ENCODE results near the gene MYL12A. TPM values are rescaled to one million over a fixed set of nuclear protein-coding genes. Genes with fewer than 3 reads are reported as not detected.
"Not testable (repeated sequence)": the region's sequence is repeated elsewhere in the genome, so short reads cannot be mapped to it uniquely, and the experiment has no call there.

Gene MYL12A
- 644 and 647 TPM in 2 replicates for total RNA-seq (2014; rRNA removed; shearing (Covaris generic))
- 215 and 218 TPM in 2 replicates for polyA plus RNA-seq (2014; cell fraction: nucleus; rRNA removed)

GRCh38 chr18:3247240-3248061 is at the start of gene MYL12A:
MYL12A (plus strand) TSS chr18:3247801; CDS start chr18:3253248, 5,447 bp downstream.
- peak; percentile 94 for DNase-seq (ENCODE audit: extremely low read depth, low read depth)

- not testable (repeated sequence) for DNase-seq (ENCODE audit: extremely low read depth, low read depth)
Measured at GRCh38 chr18:3198260-3198860, 49.2 kb upstream of the MYL12A start.

- no peak for DNase-seq (ENCODE audit: extremely low read depth, low read depth)
Measured at GRCh38 chr18:3199942-3200645, 47.5 kb upstream of the MYL12A start.

- DNase-seq (ENCODE audit: extremely low read depth, low read depth) = no peak
Measured at GRCh38 chr18:3205239-3205638, 42.4 kb upstream of the MYL12A start.

GRCh38 chr18:3207565-3207964 is 40.0 kb upstream of the MYL12A start:
- no peak for DNase-seq (ENCODE audit: extremely low read depth, low read depth)

GRCh38 chr18:3209859-3210569 is 37.6 kb upstream of the MYL12A start:
- no peak for DNase-seq (ENCODE audit: extremely low read depth, low read depth)

- no peak for DNase-seq (ENCODE audit: extremely low read depth, low read depth)
Measured at GRCh38 chr18:3211236-3211992, 36.2 kb upstream of the MYL12A start.

- no peak for DNase-seq (ENCODE audit: extremely low read depth, low read depth)
Measured at GRCh38 chr18:3212657-3213056, 34.9 kb upstream of the MYL12A start.

GRCh38 chr18:3213300-3214059 is 34.1 kb upstream of the MYL12A start:
- no peak for DNase-seq (ENCODE audit: extremely low read depth, low read depth)

GRCh38 chr18:3214855-3215637 is 32.6 kb upstream of the MYL12A start:
- no peak for DNase-seq (ENCODE audit: extremely low read depth, low read depth)

GRCh38 chr18:3216987-3217386 is 30.6 kb upstream of the MYL12A start:
- no peak for DNase-seq (ENCODE audit: extremely low read depth, low read depth)

- DNase-seq (ENCODE audit: extremely low read depth, low read depth) = peak; percentile 14
Measured at GRCh38 chr18:3217948-3218647, 29.5 kb upstream of the MYL12A start.

GRCh38 chr18:3218819-3219218 is 28.8 kb upstream of the MYL12A start:
- no peak for DNase-seq (ENCODE audit: extremely low read depth, low read depth)

GRCh38 chr18:3219241-3219630 is 28.4 kb upstream of the MYL12A start:
- no peak for DNase-seq (ENCODE audit: extremely low read depth, low read depth)

- no peak for DNase-seq (ENCODE audit: extremely low read depth, low read depth)
Measured at GRCh38 chr18:3219631-3220335, 27.8 kb upstream of the MYL12A start, which contains the start of gene MYOM1. MYOM1 (minus strand) TSS chr18:3219968; CDS start chr18:3215223, 4,745 bp downstream.

- DNase-seq (ENCODE audit: extremely low read depth, low read depth) = not testable (repeated sequence)
Measured at GRCh38 chr18:3220868-3221267, 26.7 kb upstream of the MYL12A start.

GRCh38 chr18:3221496-3221895 is 26.1 kb upstream of the MYL12A start:
- DNase-seq (ENCODE audit: extremely low read depth, low read depth) = no peak

Measured in NCI-H460 (cell line).